NCI-H1105 (cell line): ENCODE results near the gene TUBA4A.
A peak's percentile ranks its signal among the peaks of the same experiment; 100 is the strongest.

Source experiments
- DNase-seq: peaks from one replicate; lab custom pipeline; 2025; lab: John Stamatoyannopoulos, UW

The TUBA4A gene

DNA sequence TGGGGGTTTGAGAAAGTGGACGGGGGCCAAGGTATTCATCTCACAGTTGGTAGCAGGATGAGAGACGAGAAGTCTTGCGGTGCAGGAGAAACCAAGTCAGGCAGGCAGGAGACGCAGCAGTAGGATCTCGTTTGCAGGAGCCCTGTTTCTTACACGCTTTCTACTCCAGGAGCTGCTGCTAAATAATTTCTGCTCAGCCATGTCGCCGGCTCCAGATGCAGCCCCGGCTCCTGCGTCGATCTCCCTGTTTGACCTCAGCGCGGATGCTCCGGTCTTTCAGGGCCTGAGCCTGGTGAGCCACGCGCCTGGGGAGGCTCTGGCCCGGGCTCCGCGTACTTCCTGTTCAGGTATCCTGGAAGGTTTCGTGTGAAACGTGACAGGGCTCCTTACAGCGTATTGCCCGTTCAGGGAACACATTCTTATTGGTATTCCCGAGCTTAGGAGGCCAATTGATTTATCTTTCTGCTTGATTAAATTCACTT is 23.6 kb downstream of the TUBA4A start:
- no peak for DNase-seq

DNA sequence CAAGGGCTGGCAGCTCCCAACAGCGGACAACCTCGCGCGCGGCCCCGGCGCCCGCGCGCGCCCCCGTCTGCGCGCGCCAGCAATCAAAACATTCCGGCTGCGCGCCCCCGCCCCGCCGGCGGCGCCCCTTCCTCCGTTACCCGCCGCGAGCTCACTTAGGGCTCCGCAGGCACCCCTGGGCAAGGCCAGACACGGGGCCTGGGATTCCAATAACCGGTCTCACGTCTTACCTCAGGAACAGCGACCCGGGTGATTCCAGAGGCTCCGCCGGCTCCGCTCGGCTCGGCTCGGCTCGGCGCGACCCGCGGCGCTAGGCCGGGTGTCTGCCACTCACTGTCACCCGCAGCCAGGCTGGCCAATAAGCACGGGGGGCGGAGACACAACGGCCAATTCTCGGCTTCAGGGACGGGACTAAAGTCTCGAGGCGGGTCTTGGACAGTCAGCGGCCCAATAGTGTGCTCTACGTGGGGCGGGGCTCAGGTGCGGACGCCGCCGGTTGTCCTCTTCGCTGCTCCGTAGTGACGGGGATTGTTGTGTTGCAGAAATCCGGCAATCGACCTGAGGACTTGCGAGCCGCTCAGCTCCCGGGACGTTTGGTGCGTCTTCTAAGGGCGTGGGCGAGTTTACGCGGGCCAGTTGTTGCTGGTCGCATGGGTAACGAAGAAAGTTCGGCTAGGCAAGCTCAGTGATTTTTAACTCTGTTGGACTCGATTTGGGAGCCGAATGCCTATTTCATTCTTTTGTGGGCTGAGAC is 24.2 kb downstream of the TUBA4A start, which contains the start of the genes ANKZF1 and ATG9A:
Gene ANKZF1 (plus strand): TSS at position 502 of the 754 bp plus-strand sequence. CDS start 452 bp downstream, outside the sequence.
Gene ATG9A (minus strand): TSS at position 332 of the 754 bp plus-strand sequence. CDS start 1,612 bp downstream, outside the sequence.
- DNase-seq: peak; percentile 94

DNA sequence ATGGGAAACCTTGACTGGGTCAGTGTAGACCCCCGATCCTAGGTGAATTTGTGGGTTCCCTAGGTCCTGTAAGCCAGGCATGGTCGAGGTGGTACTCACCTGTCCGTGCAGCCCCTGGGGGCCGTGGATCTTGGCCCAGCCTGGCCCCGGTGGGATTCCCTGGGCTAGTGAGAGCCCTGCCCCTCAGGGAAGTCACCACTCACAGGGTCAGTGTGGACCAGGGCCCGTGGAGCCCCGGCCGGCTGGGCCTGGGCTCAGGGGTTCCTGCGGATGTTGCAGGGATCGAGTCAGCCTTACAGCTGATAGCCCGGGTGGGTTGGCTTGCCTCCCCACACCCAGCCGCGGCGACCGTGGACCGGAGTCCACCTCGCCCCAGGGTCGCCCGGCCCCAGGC is 24.8 kb downstream of the TUBA4A start:
- no peak for DNase-seq

DNA sequence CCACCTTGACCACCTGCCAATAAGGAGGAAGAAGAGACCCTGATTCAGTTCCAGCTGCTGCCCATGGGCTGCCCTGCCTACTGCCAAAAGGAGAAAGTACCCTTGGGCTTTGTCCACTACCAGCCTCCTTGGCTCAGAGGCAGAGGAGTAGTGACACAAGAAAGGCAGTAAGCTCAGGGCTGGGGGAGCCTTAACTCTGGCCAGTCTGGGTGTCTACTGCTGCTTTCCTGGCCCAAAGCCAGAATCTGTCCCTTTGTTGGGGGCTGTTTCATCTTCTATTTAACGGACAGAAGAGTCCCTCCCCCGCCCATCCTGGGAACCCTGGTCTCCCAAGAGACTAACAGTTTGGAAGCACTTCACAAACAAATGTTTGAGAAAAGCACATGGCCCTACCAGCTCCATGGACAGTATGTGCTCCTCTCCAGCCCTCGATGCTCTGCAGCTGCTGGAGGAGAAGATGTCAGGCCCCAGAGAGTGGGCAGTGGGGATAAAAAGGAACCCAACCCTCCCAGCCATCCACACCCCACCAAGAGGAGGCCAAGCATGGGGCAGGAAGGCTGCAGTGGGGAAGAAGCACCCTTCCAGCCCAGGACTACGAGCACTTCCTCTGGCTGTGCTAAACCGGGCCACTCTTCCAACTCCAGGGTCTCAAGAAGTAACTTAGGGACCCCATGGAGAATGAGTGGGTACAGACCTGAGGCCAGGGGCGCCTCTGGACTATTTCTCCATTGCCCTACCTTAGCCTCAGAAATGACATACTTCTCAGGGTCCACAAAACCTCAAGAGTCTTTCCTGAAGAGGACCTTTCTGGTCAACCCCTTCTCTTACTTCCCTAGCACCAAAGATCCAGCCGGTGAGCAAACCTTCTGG is 25.4 kb downstream of the TUBA4A start:
- DNase-seq: no peak

DNA sequence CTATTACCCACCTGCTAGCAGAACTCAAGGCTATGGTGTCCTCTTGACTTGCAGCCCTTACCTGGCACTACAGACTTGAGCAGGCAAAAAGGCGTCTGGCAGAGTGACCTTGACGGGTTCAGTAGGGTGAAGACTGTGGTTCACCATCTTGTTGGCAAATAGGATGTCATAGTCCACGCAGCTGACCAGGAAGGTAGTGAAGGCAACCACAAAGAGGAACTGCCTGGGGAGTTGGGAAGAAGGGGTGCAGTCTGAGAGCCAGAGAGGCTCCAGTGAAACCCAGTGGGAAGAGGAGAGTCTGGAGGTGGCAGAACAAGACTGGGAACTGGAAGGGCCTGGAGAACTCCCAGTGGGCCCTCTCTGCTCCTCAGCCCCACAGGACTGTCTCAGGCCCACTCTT is 28.4 kb downstream of the TUBA4A start:
- DNase-seq: no peak

DNA sequence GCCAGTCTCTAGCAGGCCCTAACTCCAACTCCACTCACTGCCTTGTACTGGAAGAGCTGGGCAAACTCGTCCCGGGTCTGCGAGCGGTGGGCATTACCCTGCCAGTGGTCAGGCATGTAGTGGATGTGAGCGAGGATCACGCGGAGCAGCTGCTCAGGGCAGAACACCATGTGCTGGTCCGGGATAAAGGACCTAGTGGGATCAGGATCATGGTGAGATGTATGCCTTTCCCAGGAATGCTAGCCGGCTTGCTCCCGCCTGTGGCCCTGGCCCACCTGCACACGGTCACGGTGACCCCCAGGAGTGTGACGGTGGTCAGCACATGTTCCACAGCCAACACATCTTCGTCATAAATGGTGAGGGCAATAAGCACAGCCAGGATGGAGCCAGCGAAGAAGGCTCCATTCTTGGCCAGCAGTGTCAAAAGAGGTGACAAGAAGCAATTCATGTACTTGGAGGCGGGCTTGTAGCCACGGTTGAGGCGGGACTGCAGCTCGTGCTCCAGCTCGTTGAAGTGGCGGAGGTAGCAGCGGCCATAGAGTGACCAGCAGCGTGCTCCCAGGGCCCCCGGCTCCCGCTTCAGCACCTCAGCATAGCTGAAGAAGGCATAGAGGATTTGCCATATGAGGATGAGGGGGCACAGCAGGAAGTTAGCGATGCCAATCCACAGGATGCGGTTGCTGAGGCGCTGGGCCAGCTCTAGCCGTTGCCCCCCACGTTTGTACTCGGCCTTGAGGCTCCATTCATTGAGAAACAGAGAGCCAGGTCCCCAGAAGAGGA is 29.7 kb downstream of the TUBA4A start:
- DNase-seq: no peak

DNA sequence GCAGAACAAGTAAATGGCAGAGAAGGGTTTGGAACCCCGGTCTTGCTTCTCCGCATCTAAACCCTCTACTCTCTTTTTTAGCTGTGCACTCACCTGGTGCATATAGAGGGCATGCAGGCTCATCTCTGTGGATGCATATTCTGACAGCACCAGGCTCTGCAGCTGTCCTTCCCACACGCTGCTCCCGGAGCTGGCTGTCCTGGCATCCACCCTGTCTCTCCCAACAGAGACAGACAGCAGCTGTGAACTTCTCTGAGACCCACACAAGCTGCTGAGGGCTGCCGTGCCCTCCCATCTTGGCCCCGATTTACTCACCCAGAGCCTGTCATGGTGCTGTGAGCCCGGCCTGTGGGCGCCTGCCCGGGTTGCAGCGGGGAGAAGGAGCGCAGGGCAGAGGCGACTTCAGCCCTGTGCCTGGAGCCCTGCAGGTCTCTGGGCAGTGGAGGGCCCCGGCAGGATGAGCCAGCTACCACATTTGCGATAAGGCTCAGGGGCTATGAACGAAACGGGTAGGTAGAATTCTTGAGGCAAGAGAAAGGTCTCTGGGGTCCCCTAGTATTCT is 31.7 kb downstream of the TUBA4A start:
- DNase-seq: no peak

DNA sequence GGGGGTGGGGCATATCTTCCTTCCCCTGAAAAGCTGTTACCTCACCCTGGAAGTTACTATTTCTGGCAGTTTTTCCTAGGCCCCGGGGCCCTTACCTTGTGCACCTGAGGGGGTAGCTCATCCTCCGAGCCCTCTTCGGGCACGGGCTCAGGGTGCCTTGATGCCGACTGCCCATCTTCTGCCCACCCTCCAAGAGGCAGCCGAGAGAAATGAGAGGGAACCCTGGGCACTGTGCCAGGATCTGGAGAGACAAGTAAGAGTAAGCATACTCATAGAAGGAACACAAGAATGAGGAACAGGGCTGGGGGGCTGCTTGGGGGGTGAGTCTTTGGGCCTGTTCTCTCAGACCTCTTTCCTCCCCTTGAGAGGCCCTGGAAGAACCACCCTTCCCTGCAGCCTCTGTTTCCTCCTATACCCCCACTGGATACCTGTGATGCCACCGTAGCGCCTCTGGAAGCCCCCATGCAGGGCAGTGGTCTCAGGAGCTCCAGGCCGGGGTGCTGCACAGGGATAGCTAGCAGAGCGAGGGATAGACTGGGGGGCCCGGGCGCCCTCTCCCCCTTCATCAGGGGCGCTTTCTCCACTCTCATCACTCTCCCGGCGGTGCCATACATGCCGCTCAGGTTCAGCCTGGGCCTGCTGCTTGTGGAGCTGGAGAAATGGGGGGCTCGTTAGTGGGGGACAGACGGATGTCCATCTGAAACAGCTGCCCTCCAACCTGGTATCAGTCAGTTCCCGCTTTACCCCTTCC is 32.9 kb downstream of the TUBA4A start:
- DNase-seq: no peak

DNA sequence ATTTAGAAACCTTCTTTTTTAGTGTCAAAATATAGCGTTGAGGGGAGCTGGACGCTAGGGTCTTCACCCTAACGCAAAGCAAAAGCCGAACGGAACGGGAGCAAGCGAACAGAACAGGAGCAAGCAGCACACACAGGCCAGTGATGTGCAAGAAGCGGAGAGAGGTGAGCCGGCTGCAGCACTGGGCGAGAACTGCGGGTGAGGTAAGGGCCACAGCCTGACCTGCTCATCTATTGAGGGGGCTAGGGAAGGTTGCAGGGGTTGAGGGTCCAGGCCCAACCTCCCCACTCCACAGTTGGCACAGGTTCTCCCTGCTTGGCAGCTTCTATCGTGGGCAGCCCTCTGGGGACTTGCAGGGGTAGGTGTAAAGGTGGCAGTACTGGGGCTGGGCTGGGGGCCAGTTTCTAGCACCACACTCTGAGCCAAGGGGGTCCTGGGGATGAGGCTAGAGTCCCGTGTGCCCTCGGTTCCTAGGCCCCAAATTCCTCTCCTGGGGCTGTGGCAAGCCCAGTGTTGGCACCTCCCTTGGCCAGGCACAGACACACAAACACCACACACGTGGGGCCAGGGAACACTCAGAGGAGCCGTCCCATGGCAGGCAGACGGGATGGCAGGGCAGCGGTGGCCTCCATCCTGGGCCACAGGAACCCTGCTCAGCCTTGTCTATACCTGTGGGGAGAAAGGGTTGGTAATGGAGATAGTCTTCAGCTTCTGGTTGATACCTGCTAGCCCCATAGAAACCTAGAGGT is 33.8 kb downstream of the TUBA4A start:
- no peak for DNase-seq

DNA sequence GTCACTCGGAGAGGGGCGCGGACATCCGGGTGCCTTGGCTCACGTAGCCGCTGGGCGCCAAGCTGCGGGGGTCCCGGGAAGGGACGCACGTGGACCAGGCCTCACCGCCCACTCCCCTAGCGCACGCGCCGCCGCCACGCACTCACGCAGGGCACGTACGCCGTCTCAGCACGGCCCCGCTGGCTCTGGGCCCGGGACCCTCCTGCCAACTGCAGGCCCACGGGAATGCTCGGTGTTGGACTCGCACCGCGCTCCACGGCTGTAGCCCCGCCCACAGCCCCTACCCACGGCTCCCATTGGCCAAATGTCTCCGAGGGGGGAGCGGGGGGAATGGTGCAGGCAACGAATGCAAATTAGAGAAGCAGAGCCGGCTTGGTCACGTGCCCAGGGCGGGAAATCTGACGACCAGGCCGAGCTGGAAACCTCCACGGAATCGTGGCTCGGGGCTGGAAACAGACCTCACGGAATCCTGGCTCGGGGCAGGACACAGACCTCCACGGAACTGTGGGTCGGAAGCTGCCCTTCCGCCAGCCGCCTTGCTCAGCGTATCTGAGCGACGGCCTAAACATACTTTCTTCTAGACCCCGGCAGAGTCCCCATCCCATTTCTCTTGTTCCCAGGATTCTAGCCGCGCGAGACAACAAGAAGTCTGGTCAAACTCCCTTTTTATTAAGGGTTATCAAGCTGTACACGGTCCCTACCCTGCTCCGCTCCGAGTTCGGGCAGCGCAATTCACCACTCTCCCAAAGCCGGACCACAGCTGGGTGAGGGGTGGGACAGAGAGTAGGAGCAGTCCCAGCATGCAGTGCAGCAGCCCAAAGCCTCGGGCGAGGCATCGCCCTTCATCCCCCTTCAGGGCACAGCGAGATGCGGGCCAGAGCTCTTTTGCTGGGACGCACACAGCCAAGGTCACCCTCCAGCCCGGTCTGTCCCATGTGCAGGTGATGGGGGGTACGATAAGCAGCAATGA is 34.7 kb downstream of the TUBA4A start, which contains the start of gene ABCB6:
Gene ABCB6 (minus strand): TSS at position 227 of the 970 bp plus-strand sequence. CDS start 285 bp downstream, outside the sequence.
- peak; percentile 94 for DNase-seq

DNA sequence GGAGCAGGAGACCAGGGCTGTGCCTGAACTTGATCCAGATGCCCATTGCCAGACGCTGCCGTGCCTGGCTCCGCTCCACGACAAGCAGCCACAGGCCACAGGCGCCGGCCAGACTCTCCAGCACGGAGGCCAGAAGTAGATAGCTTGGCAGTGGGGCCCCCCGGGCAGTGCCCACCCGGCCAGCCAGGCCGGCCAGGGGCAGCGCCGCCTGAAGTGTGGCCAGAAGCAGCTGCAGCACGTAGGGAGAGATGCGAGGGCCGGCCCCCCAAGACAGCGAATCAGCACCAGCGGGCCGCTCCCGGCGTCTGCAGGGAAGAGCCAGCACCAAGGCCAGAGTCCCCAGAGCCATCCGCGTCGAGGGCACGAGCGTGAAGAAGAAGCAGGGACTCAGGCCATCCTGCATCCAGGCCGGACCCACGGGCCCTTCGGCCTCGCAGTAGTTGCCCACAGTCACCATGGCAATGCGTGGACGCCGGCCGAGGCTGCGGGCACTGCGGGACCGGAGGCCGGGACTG is 35.4 kb downstream of the TUBA4A start:
- peak; percentile 16 for DNase-seq

DNA sequence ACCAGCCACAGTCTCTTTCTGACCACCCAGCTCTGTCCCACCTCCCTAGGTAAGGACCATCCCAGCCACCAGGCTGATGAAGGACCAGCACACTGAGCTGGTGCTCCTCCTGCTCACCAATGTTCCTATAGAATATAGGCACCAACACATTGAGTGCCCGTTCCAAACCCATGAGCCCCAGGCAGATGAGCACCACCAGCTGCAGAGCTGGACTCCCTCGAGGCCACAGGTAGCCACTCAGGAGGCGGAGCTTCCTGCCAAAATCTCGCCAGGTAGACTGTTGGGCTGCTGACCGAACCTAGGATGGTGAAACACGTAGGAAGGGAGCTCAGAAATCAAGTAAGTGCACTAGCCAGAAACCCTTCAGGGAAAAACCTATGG is 37.2 kb downstream of the TUBA4A start:
- no peak for DNase-seq

DNA sequence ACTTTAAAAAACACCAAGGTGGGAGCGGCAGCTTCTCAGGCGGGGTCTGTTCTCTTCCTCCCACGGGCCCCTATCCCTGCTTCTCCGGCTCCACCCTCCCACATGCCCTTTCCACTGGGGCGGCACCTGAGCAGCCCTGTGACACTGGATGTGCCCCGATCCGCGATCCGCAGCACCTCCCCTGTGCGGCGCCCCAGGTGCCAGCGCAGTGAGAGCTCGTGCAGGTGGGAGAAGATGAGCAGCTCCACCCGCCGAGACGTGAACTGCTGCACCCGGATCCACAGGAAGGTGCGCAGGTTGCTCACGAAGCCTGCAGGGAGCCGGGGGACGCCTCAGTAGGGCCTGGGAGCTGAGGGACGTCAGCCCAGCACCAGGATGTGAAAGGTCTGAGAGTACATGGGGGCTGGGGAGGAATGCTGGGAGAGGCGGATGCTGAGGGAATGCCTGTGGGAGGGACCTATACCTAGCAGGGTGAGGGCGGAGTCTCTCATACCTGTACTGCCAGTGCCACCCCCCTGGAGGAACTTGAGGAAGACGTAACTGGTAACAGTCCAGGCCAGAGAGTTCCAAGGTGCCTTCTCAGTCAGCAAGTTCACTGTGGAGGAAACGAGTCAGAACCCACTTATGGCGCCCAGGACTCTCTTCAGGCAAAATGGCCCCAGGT is 37.7 kb downstream of the TUBA4A start:
- no peak for DNase-seq

DNA sequence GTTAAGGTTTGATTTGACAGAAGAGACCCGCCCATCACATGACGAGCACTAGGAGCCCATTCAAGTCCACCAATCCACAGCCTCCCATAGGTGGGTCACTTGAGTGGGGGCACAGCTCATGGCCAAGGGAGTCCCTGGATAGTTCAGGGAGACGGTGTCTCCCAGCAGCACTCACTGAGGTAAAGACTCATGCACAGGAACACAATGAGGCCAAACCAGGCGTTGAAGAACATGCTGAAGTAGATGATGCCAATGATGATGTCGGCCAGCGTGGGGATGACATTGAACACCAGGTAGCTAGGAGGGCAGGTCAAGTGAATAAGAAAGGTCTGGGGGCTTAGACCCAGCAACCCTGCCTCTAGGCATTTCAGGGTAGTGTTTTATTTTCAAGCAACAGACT is 38.9 kb downstream of the TUBA4A start:
- no peak for DNase-seq

DNA sequence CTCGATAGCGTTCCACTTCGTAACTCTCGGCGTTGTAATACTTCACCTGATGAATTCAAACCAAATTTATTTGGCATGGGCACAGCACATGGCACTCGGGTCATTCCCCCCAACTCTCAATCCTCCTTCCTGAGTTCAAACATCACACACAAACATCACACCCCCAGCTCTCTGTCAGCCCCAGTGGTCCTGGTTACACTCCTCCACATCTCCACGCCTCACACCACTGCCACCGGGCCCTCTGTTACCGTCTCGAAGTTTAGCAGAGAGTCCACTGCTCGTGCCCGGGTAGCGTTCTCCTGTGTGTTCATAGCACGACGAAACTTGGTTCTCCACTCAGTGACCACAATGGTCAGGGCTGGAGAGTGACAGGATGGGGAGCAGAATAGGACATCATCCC is 39.6 kb downstream of the TUBA4A start:
- DNase-seq: no peak

DNA sequence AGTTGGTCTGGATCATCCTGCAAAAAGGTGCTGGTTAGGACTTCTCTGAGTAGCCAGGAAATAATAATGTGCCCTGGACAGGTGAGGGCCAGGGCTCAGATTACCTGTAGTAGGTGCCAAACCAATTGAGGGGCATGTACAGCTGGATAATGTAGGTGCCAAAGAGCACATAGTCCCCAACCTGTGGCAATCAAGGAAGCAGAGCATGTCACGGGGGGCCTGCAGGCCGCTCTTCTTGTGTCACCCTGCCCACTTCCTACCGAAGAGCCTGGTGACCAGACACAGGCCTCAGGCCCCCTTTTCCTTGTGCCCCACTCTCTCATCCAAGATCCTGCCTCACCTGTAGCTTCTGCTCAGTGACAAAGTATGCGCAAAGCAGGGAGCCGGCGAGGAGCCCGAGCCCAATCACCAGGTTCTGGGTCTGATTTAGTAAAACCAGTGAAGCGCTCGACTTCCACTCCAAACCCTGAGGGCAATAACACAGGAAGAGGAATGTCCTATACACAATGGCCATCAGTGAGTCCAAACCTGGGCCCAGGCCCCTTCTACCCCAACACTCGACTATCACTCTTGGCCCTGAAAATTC is 40.1 kb downstream of the TUBA4A start:
- no peak for DNase-seq

DNA sequence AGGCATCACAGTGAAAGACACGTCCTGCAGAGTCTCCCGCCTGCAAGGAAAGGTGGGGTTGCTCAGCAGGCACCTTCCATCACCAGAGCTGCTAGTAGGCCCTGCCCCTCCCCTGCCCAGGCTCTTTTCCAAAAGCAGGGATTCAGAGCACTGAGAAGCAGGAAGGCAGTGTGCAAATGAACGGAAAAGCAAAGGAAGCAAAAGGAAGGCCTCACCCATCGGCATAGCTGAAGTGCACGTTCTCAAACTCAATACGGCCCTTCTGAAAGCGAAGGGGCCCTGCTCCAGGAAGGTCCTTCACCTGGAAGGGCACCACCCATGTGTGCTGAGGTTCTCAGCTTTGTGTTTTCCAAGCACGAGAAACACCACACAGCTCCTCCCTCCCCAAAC is 40.7 kb downstream of the TUBA4A start:
- no peak for DNase-seq

DNA sequence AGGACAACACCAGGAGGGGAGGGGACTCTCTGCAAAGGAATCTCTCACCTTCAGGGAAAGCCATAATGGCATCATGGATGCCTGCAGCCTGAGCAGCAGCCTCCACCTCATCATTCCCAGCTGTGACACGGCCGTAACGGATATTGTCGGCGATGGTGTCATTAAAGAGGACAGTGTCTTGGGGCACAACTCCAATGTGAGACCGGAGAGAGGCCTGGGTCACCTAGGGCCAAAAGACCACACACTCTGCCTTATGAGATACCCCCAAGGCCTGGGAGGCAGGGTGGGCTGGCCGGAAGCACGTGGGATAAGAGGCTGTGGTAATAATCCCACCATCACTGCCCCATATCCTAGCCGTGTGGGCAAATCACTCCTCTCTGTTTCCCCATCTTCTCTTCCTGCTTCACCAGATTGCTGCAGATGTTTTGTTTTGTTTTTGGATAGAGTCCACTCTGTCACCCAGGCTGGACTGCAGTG is 42.8 kb downstream of the TUBA4A start:
- no peak for DNase-seq
